GM12801 (cell line): ENCODE results near the gene MVK.

Source experiments
- TF ChIP-seq, protein P1 (sequence below): IDR thresholded peaks from one replicate; pipeline ENCODE4 v1.5.1; 2011; ENCODE audit warnings: control low read depth; ENCODE audit not compliant: insufficient read length; ENCODE audit errors: extremely low read depth

MVK gene

DNA sequence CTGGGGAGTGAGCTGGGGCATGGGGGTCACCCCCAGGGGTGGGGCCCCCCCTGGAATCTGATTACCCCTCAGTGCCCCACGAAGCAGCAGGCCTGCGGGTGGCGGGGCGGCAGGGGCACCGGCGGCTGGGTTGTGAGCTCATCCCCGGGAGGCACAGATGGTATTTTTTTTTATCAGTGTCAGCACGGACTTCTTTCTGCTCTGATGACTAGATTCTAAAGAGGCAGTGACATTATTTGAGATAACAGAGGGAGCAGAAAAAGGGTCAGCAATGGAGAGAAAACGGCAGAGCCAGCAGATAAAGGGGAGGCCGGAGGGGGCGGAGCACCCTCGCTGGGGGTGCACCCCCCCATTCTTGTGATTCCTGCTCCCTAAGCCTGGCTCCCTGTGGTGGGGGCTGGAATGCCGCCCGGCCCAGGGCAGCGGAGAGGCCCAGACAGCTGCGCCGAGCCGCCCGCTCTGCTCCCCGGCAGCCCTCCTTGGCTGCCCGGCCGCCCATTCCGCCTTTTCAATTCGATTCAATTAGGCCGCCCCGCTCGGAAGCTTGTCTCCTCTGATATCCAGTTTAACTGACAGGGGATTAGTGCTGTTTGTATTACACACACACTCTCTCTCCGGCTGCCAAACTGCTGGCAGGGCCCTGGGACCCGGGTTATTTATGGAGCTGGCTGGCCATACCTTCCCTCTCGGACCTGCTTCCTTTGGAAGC is 32.9 kb downstream of the MVK start:
- TF ChIP-seq, protein P1, sequence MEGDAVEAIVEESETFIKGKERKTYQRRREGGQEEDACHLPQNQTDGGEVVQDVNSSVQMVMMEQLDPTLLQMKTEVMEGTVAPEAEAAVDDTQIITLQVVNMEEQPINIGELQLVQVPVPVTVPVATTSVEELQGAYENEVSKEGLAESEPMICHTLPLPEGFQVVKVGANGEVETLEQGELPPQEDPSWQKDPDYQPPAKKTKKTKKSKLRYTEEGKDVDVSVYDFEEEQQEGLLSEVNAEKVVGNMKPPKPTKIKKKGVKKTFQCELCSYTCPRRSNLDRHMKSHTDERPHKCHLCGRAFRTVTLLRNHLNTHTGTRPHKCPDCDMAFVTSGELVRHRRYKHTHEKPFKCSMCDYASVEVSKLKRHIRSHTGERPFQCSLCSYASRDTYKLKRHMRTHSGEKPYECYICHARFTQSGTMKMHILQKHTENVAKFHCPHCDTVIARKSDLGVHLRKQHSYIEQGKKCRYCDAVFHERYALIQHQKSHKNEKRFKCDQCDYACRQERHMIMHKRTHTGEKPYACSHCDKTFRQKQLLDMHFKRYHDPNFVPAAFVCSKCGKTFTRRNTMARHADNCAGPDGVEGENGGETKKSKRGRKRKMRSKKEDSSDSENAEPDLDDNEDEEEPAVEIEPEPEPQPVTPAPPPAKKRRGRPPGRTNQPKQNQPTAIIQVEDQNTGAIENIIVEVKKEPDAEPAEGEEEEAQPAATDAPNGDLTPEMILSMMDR = no peak

DNA sequence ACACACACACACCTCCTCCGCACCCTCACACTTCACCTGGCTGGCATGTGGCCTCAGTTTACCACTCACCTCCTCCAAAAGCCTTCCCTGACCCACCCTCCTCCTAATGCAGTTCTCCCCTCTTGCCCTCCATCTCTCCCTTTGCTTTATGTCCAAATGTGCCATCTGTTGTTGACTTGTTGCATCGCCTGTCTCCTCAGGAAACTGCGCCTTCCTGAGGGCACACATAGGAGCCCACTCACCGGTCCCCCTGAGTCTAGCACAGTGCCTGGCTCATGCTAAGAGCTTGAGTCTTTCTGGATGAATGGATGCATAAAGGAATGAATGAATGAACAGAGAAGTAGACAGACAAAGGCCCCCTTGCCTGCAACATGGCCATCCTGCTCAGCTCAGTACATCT is 34.0 kb downstream of the MVK start:
- TF ChIP-seq, protein P1 = no peak

DNA sequence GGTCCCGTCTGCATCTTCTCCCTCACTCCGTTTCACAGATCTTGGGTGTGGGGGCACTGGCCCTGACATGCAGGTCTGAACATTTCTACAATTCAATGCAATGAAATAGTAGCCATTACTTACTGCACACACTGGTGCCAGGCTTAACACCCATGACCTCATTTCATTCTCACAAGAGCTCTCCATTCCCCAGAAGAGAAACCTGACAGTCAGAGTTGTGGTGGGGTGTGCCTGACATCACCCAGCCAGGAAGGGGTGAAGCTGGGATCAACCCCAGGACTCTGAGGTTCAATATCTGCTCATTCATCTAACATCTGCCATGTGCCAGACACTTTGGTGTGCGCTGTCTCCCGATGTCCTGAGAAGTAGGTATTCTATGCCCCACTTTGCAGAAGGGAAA is 34.7 kb downstream of the MVK start:
- TF ChIP-seq, protein P1 = no peak

DNA sequence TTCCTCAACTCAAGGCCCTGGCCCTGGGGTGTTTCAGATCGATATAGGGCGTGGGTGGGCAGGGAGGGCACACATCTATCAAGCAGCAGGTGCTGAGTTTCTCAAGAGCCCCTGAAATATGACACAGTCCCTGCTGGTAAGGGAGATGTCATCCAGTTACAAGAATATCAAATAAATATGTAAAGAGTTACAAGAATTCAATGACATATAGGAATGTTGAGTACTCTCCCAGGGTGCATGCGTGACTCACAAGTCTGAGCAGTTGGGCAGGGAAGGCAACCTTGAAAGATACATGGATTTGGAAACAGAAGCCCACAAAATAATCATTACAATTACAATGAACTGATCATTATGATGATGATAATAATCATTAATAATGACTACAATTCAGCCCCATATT is 35.2 kb downstream of the MVK start:
- TF ChIP-seq, protein P1 = no peak

DNA sequence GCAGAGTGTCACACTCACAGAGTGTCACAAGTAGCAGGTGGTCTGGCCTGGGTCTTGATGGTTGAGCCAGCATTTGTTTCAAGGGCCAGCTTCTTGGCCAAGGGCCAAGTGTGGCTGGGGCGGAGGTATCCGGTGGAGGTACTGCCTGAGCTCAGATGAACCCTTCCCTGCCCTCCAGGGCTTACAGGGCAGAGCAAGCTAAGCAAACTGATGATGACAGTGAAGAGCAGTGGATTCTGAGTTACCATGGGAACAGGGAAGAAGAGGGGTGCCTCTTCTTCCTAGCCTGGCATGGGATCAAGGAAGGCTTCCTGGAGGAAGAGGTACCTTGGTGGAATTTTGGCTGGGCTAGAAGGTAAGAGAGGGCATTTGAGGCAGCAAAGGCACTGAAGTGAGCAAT is 35.7 kb downstream of the MVK start:
- TF ChIP-seq, protein P1 = no peak

DNA sequence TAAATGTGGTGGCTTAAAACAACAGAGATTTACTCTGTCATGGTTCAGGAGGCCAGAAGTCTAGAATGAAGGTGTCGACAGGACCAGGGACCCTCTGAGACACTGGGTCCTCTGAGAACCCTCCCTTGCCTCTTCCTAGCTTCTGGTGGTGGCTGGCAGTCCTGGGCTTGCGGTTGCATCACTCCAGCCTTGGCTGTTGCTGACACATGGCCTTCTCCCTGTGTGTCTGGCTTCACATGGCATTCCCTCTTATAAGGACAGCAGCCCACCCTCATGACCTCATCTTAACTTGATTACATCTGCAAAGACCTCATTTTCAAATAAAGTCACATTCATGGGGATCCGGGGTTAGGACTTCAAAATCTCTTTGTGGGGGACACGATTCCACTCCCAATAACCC is 36.9 kb downstream of the MVK start:
- TF ChIP-seq, protein P1 = no peak

DNA sequence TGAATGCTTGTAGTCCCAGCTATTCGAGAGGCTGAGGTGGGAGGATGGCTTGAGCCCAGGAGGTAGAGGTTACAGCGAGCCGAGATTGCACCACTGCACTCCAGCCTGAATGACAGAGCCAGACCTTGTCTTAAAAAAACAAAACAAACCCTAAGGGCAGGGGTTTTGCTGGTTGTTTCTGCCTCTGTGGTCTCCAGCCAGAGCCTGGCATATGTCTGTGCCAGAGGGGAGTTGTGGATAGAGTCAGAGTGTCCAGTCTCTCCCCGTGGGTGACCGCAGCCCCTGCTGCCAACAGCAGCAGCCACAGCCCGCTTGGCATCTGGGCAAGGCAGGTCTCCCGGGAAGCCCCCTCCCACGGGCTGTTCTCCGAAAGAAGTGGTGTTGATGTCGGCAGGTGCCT is 37.6 kb downstream of the MVK start:
- TF ChIP-seq, protein P1 = no peak
